ENCODE data around the gene ZMIZ1. TPM values are rescaled to one million over a fixed set of nuclear protein-coding genes. Genes with fewer than 3 reads are reported as not detected.

Gene ZMIZ1
- total RNA-seq, 1 experiment from 2014 or later = 42.3 TPM

GRCh38 chr10:79347894-79348639 is 279.3 kb downstream of the ZMIZ1 start:
- H3K9me3 ChIP-seq = no peaks in the 10 kb centered on the region
- POLR2A ChIA-PET = interaction anchor here (1.0 to 2.3 kb wide), 2 partner anchors 11 to 98 kb away, joined by 3 to 8 read pairs; partner anchors contain the start of gene ZCCHC24
- H3K4me1 ChIP-seq = no peaks in the 10 kb centered on the region; the same call in 1 of the 2 replicates
- H3K36me3 ChIP-seq (ENCODE audit: control insufficient read depth, insufficient read depth, low read length) = peaks cover 17% of the 10 kb centered on the region
- peaks cover 54% of the 10 kb centered on the region for H3K36me3 Mint-ChIP-seq (ENCODE audit: insufficient read depth, unreplicated experiment)
- H3K4me3 ChIP-seq (ENCODE audit: low read depth, low read length) = peak overlapping the region; percentile 90
- H3K27me3 Mint-ChIP-seq (ENCODE audit: insufficient read depth, unreplicated experiment) = no peaks in the 10 kb centered on the region
- H3K27me3 ChIP-seq (replicated peaks; ENCODE audit: control insufficient read depth, insufficient read depth, low read length) = no peaks in the 10 kb centered on the region
- intact Hi-C loops (cut with micrococcal nuclease; ENCODE audit: unreplicated experiment) = loop anchor here (1.0 kb wide), 2 partner anchors 26 to 119 kb away; no protein-coding TSS in a partner anchor
- peak overlapping the region; percentile 81 for H3K4me3 Mint-ChIP-seq (ENCODE audit: unreplicated experiment)
- H3K4me1 Mint-ChIP-seq (ENCODE audit: low read depth, unreplicated experiment) = no peaks in the 10 kb centered on the region
- no peaks in the 10 kb centered on the region for H3K9me3 Mint-ChIP-seq (ENCODE audit: unreplicated experiment)
- DNase-seq = peak in 1 of 2 experiments; percentile 63
- TF ChIP-seq CTCF (IDR thresholded peaks at IDR 0.05; ENCODE audit: insufficient read depth in 1 of 2, low read depth in 1 of 2, low read length in 1 of 2, severe bottlenecking in 1 of 2, unreplicated experiment in 1 of 2) = no peak
- peak overlapping the region; percentile 71 for H3K27ac Mint-ChIP-seq (ENCODE audit: unreplicated experiment)
- CTCF ChIA-PET = interaction anchor here (0.5 to 0.9 kb wide), 2 partner anchors 11 to 155 kb away, joined by 4 read pairs; no protein-coding TSS in a partner anchor
- BruUV-seq (replicated peaks) = no TSS peak

GRCh38 chr10:79348640-79348988 is 279.8 kb downstream of the ZMIZ1 start:
- no TSS peak for BruUV-seq (replicated peaks)
- Histone ChIP-seq H3K36me3 (ENCODE audit: control insufficient read depth, insufficient read depth, low read length) (peaks cover 17% of the 10 kb centered on the region), H3K27me3 (replicated peaks; ENCODE audit: control insufficient read depth, insufficient read depth, low read length) (no peaks in the 10 kb centered on the region), H3K4me3 (ENCODE audit: low read depth, low read length) (peak overlapping the region; percentile 90), H3K4me1 (no peaks in the 10 kb centered on the region; the same call in 1 of the 2 replicates), H3K9me3 (no peaks in the 10 kb centered on the region)
- TF ChIP-seq CTCF (IDR thresholded peaks at IDR 0.05; ENCODE audit: insufficient read depth in 1 of 2, low read depth in 1 of 2, low read length in 1 of 2, severe bottlenecking in 1 of 2, unreplicated experiment in 1 of 2) = no peak
- intact Hi-C loops (cut with micrococcal nuclease; ENCODE audit: unreplicated experiment) = no loop called here
- peak overlapping the region; percentile 81 for H3K4me3 Mint-ChIP-seq (ENCODE audit: unreplicated experiment)
- POLR2A ChIA-PET = interaction anchor here (2.3 kb wide), 1 partner anchor 10 kb away, joined by 8 read pairs; no protein-coding TSS in a partner anchor
- H3K27ac Mint-ChIP-seq (ENCODE audit: unreplicated experiment) = peak overlapping the region; percentile 71
- no peaks in the 10 kb centered on the region for H3K27me3 Mint-ChIP-seq (ENCODE audit: insufficient read depth, unreplicated experiment)
- H3K4me1 Mint-ChIP-seq (ENCODE audit: low read depth, unreplicated experiment) = no peaks in the 10 kb centered on the region
- peaks cover 60% of the 10 kb centered on the region for H3K36me3 Mint-ChIP-seq (ENCODE audit: insufficient read depth, unreplicated experiment)
- CTCF ChIA-PET = interaction anchor here (0.5 kb wide), 1 partner anchor 155 kb away, joined by 4 read pairs; no protein-coding TSS in a partner anchor
- no peaks in the 10 kb centered on the region for H3K9me3 Mint-ChIP-seq (ENCODE audit: unreplicated experiment)
- DNase-seq = no peak

- no peak overlapping the region for H3K4me3 ChIP-seq (ENCODE audit: low read depth, low read length)
- H3K27me3 ChIP-seq (replicated peaks; ENCODE audit: control insufficient read depth, insufficient read depth, low read length) = no peaks in the 10 kb centered on the region
- H3K27me3 Mint-ChIP-seq (ENCODE audit: insufficient read depth, unreplicated experiment) = no peaks in the 10 kb centered on the region
- peak overlapping the region; percentile 81 for H3K4me3 Mint-ChIP-seq (ENCODE audit: unreplicated experiment)
- intact Hi-C loops (cut with micrococcal nuclease; ENCODE audit: unreplicated experiment) = no loop called here
- peaks cover 19% of the 10 kb centered on the region for H3K36me3 ChIP-seq (ENCODE audit: control insufficient read depth, insufficient read depth, low read length)
- no peaks in the 10 kb centered on the region for H3K9me3 Mint-ChIP-seq (ENCODE audit: unreplicated experiment)
- no peak for DNase-seq
- H3K4me1 ChIP-seq = no peaks in the 10 kb centered on the region; the same call in 1 of the 2 replicates
- ChIA-PET POLR2A (no interaction called here), CTCF (no interaction called here)
- no peak overlapping the region for H3K27ac Mint-ChIP-seq (ENCODE audit: unreplicated experiment)
- no TSS peak for BruUV-seq (replicated peaks)
- peaks cover 64% of the 10 kb centered on the region for H3K36me3 Mint-ChIP-seq (ENCODE audit: insufficient read depth, unreplicated experiment)
- TF ChIP-seq CTCF (IDR thresholded peaks at IDR 0.05; ENCODE audit: insufficient read depth in 1 of 2, low read depth in 1 of 2, low read length in 1 of 2, severe bottlenecking in 1 of 2, unreplicated experiment in 1 of 2) = no peak
- H3K4me1 Mint-ChIP-seq (ENCODE audit: low read depth, unreplicated experiment) = no peaks in the 10 kb centered on the region
- H3K9me3 ChIP-seq = no peaks in the 10 kb centered on the region
These were observed 280.3 kb downstream of the ZMIZ1 start for GRCh38 chr10:79349072-79349491.

All from Caco-2 (cell line).